A673 (cell line): ENCODE data around the gene TBC1D22A.

Experiments used
- CTCF ChIP-seq: fragments of 300-800, 200-600 bp; sonication (generic); conservative IDR thresholded peaks from 2 replicates; pipeline ENCODE4 v1.5.1; 2017; ENCODE audit warnings: low read depth, mild to moderate bottlenecking, antibody characterized with exemption, low read length, moderate library complexity, mixed read lengths
- EZH2 ChIP-seq: fragments of 200-600 bp; sonication (generic); IDR thresholded peaks from 2 replicates; pipeline ENCODE4 v1.6.1; 2017; ENCODE audit warnings: borderline replicate concordance, low read depth, mild to moderate bottlenecking, mixed read lengths, antibody characterized with exemption, low read length; ENCODE audit not compliant: poor library complexity, severe bottlenecking

DNA sequence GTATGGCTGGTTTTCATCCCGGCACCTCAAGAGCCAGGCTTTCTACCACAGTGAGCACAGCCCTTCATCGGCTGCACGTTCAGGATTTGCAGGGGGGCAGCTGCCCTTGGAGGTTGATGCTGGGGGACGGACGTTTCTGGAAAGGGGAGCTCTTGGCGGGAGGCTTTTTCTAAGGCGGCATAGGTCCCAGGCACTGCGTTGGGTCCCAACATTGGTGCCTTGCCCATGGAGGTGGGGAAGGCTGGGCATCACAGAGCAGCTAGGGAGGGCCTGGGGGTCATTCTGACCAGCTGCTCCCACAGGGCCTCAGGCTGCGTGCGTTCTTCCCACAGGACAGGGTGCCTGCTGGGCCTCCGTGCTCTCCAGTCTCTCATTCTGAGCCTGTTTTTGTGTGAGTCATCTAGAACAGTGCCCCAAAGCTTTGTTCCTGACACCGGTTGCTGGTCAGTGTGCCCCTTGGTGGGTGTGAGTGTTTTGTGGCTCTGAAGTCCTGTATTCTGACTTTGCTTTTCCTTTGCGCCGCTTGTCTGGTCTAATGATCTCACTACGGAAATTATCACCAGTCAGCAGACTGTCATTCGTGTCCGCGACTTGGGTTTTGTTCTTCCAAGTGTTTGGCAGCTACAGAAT, 275.9 kb downstream of the TBC1D22A start:
- TF ChIP-seq CTCF (no peak), EZH2 (no peak)
